Measurements from ENCODE around the gene ARHGEF5. TPM values are rescaled to one million over a fixed set of nuclear protein-coding genes. Genes with fewer than 3 reads are reported as not detected.

The ARHGEF5 gene
- total RNA-seq, 1 experiment from 2014 or later, result 44.2 TPM

DNA sequence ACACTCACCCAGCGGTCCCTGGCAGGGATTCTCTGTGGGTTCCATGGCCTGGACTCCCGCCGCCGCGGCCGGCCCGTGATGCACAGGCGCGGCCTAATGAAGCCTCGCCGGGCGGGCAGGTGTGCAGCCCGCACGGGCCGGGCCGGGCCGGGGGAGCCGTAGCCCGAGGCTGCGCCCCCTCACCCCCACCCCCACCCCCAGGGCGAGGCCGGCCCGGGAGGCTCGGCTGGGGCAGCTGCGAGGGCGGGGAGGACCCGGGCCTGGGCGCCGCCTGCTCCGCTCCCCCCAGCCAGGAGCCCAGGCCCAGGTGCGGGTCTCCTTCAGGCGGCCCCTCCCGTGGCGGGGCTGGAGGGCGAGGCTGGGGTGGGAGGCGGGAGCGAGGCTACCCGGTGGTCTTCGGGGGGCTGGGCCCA is 48.5 kb downstream of the ARHGEF5 start, which contains the start of gene NOBOX:
NOBOX (minus strand) TSS at position 45 of the 413 bp plus-strand sequence.
- Histone ChIP-seq H3K4me3 (replicated peaks in 1 of 2; ENCODE audit: low read depth in 1 of 2, low read length in 2 of 2) (no peak within 1 kb of the TSS), H3K9ac (ENCODE audit: low read length) (no peak within 1 kb of the TSS), H3K9me3 (ENCODE audit: control insufficient read depth in 1 of 2, insufficient read depth in 1 of 2, low read depth in 1 of 2, low read length in 2 of 2) (no peaks in the 10 kb centered on the region), H3K9me2 (ENCODE audit: insufficient read depth) (no peaks in the 10 kb centered on the region), H2AFZ (ENCODE audit: low read depth, low read length, poor library complexity, severe bottlenecking) (no peak within 1 kb of the TSS), H4K20me1 (ENCODE audit: insufficient read depth) (no peaks in the 10 kb centered on the region), H3K27ac (ENCODE audit: low read depth, low read length) (no peak within 1 kb of the TSS), H3K36me3 (ENCODE audit: control insufficient read depth in 1 of 2, insufficient read depth in 2 of 2, low read length in 2 of 2) (no peaks in the 10 kb centered on the region), H3K79me2 (ENCODE audit: insufficient read depth, low read length) (no peaks in the 10 kb centered on the region), H3K27me3 (ENCODE audit: insufficient read depth, low read length) (0 out of 2 replicates have a peak, but pooled peaks cover 3% of the 10 kb centered on the region), H3K4me2 (ENCODE audit: low read length) (no peak within 1 kb of the TSS), H3K4me1 (ENCODE audit: control insufficient read depth in 1 of 2, insufficient read depth in 2 of 2, low read length in 2 of 2) (no peaks in the 10 kb centered on the region)
- no TSS peak for BruUV-seq (replicated peaks)
- ChIA-PET CTCF (no interaction called here), RAD21 (ENCODE audit: low non-redundant PET in 1 of 2, low total read pairs in 2 of 2, uncharacterized antibody in 2 of 2, unreplicated experiment in 2 of 2) (no interaction called here), POLR2A (no interaction called here)
- TF ChIP-seq FOSL1 (IDR thresholded peaks at IDR 0.05; ENCODE audit: low read depth) (no peak), TCF7L2 (IDR thresholded peaks at IDR 0.05; ENCODE audit: borderline replicate concordance, extremely low read depth, insufficient read depth, insufficient read length) (no peak), ELF1 (IDR thresholded peaks at IDR 0.05; ENCODE audit: borderline replicate concordance, low read depth) (no peak), SP1 (IDR thresholded peaks at IDR 0.05; ENCODE audit: low read depth) (no peak), EZH2phosphoT487 (IDR thresholded peaks at IDR 0.05; ENCODE audit: borderline replicate concordance) (no peak), POLR2A (IDR thresholded peaks at IDR 0.05; ENCODE audit: borderline replicate concordance, extremely low read depth, insufficient read depth, insufficient read length) (no peak), EGR1 (IDR thresholded peaks at IDR 0.05; ENCODE audit: low read depth) (no peak), POLR2AphosphoS5 (IDR thresholded peaks at IDR 0.05; ENCODE audit: low read depth, low read length) (no peak), CEBPB (IDR thresholded peaks at IDR 0.05; ENCODE audit: low read depth) (no peak), CBX3 (IDR thresholded peaks at IDR 0.05; ENCODE audit: low read depth) (no peak), EZH2 (IDR thresholded peaks at IDR 0.05) (no peak)
- TF ChIP-seq, protein P1, sequence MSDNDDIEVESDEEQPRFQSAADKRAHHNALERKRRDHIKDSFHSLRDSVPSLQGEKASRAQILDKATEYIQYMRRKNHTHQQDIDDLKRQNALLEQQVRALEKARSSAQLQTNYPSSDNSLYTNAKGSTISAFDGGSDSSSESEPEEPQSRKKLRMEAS (IDR thresholded peaks at IDR 0.05), result no peak
- TF ChIP-seq, protein P2, sequence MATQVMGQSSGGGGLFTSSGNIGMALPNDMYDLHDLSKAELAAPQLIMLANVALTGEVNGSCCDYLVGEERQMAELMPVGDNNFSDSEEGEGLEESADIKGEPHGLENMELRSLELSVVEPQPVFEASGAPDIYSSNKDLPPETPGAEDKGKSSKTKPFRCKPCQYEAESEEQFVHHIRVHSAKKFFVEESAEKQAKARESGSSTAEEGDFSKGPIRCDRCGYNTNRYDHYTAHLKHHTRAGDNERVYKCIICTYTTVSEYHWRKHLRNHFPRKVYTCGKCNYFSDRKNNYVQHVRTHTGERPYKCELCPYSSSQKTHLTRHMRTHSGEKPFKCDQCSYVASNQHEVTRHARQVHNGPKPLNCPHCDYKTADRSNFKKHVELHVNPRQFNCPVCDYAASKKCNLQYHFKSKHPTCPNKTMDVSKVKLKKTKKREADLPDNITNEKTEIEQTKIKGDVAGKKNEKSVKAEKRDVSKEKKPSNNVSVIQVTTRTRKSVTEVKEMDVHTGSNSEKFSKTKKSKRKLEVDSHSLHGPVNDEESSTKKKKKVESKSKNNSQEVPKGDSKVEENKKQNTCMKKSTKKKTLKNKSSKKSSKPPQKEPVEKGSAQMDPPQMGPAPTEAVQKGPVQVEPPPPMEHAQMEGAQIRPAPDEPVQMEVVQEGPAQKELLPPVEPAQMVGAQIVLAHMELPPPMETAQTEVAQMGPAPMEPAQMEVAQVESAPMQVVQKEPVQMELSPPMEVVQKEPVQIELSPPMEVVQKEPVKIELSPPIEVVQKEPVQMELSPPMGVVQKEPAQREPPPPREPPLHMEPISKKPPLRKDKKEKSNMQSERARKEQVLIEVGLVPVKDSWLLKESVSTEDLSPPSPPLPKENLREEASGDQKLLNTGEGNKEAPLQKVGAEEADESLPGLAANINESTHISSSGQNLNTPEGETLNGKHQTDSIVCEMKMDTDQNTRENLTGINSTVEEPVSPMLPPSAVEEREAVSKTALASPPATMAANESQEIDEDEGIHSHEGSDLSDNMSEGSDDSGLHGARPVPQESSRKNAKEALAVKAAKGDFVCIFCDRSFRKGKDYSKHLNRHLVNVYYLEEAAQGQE (IDR thresholded peaks at IDR 0.05; ENCODE audit: low read depth), result no peak
- DNase-seq (ENCODE audit: low read depth, low spot score) (no peak), ATAC-seq (no peak)
- intact Hi-C loops (cut with micrococcal nuclease), result no loop called here

Measured in HCT116 (cell line).